ENCODE measurements around the gene THADA. TPM values are rescaled to one million over a fixed set of nuclear protein-coding genes. Genes with fewer than 3 reads are reported as not detected.

Gene THADA
- total RNA-seq, 1 experiment from 2014 or later, result 27.5 TPM

GRCh38 chr2:43225788-43226557, 369.9 kb downstream of the THADA start (continued):
- TF ChIP-seq, protein P1, sequence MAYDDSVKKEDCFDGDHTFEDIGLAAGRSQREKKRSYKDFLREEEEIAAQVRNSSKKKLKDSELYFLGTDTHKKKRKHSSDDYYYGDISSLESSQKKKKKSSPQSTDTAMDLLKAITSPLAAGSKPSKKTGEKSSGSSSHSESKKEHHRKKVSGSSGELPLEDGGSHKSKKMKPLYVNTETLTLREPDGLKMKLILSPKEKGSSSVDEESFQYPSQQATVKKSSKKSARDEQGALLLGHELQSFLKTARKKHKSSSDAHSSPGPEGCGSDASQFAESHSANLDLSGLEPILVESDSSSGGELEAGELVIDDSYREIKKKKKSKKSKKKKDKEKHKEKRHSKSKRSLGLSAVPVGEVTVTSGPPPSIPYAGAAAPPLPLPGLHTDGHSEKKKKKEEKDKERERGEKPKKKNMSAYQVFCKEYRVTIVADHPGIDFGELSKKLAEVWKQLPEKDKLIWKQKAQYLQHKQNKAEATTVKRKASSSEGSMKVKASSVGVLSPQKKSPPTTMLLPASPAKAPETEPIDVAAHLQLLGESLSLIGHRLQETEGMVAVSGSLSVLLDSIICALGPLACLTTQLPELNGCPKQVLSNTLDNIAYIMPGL (CRISPR knock-in tag; IDR thresholded peaks at IDR 0.05), result 0 out of 2 replicates have a peak, but pooled peaks have one; percentile 11
- TF ChIP-seq AFF4 (CRISPR knock-in tag; IDR thresholded peaks at IDR 0.05; ENCODE audit: borderline replicate concordance) (peak; percentile 38; the same call in 1 of the 2 replicates), FOXK1 (CRISPR knock-in tag; IDR thresholded peaks at IDR 0.05) (no peak; the same call in 1 of the 2 replicates), AR (CRISPR knock-in tag; IDR thresholded peaks at IDR 0.05) (no peak), ZBTB43 (CRISPR knock-in tag; IDR thresholded peaks at IDR 0.05) (peak; percentile 2; the same call in 1 of the 2 replicates)

- Mint-ChIP-seq H3K27me3 (ENCODE audit: low read depth) (no peaks in the 10 kb centered on the region), H3K4me3 (peak overlapping the region; percentile 82), H3K9me3 (no peaks in the 10 kb centered on the region), H3K4me1 (peaks cover 58% of the 10 kb centered on the region), H3K27ac (no peak overlapping the region), H3K36me3 (peaks cover 15% of the 10 kb centered on the region)
- ChIA-PET CTCF (interaction anchor here (1.0 to 2.6 kb wide), 10 partner anchors 17 to 250 kb away, joined by 3 to 20 read pairs (median 4); no protein-coding TSS in a partner anchor), POLR2A (interaction anchor here (1.1 kb wide), 1 partner anchor 45 kb away, joined by 7 read pairs; no protein-coding TSS in a partner anchor)
- no peak for ATAC-seq
- DNase-seq (ENCODE audit: low spot score), result peak; percentile 48
- no peak for TF ChIP-seq IRF2 (CRISPR knock-in tag; IDR thresholded peaks at IDR 0.05; ENCODE audit: borderline replicate concordance, low read depth)
- no peak; the same call in 1 of the 2 replicates for TF ChIP-seq ESRRA (CRISPR knock-in tag; IDR thresholded peaks at IDR 0.05; ENCODE audit: borderline replicate concordance)
- TF ChIP-seq RELA (CRISPR knock-in tag; IDR thresholded peaks at IDR 0.05; ENCODE audit: borderline replicate concordance), result no peak
- TF ChIP-seq SMAD3 (CRISPR knock-in tag; IDR thresholded peaks at IDR 0.05; ENCODE audit: borderline replicate concordance), result no peak
- TF ChIP-seq E2F4 (CRISPR knock-in tag; IDR thresholded peaks at IDR 0.05; ENCODE audit: borderline replicate concordance, low read depth), result no peak
- TF ChIP-seq, protein P2, sequence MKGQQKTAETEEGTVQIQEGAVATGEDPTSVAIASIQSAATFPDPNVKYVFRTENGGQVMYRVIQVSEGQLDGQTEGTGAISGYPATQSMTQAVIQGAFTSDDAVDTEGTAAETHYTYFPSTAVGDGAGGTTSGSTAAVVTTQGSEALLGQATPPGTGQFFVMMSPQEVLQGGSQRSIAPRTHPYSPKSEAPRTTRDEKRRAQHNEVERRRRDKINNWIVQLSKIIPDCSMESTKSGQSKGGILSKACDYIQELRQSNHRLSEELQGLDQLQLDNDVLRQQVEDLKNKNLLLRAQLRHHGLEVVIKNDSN (CRISPR knock-in tag; IDR thresholded peaks at IDR 0.05), result 0 out of 2 replicates have a peak, but pooled peaks have one; percentile 59
- no peak for TF ChIP-seq MXD4 (CRISPR knock-in tag; IDR thresholded peaks at IDR 0.05; ENCODE audit: borderline replicate concordance)
- TF ChIP-seq, protein P3, sequence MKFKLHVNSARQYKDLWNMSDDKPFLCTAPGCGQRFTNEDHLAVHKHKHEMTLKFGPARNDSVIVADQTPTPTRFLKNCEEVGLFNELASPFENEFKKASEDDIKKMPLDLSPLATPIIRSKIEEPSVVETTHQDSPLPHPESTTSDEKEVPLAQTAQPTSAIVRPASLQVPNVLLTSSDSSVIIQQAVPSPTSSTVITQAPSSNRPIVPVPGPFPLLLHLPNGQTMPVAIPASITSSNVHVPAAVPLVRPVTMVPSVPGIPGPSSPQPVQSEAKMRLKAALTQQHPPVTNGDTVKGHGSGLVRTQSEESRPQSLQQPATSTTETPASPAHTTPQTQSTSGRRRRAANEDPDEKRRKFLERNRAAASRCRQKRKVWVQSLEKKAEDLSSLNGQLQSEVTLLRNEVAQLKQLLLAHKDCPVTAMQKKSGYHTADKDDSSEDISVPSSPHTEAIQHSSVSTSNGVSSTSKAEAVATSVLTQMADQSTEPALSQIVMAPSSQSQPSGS (CRISPR knock-in tag; IDR thresholded peaks at IDR 0.05; ENCODE audit: borderline replicate concordance, low read depth), result no peak
- 0 out of 2 replicates have a peak, but pooled peaks have one; percentile 18 for TF ChIP-seq ATF1 (CRISPR knock-in tag; IDR thresholded peaks at IDR 0.05)
Measured at GRCh38 chr2:43225093-43225787, 370.6 kb downstream of the THADA start.
